ENCODE results near the gene FAM131C. TPM values are rescaled to one million over a fixed set of nuclear protein-coding genes. Genes with fewer than 3 reads are reported as not detected.
A peak's percentile ranks its signal among the peaks of the same experiment; 100 is the strongest.

Gene FAM131C
- total RNA-seq, 4 donors from 2014 or later, result 0.28 to 0.85 TPM; not detected in 2

GRCh38 chr1:16009678-16010077 lies 63.8 kb downstream of the FAM131C start:
- no peak for DNase-seq
- no peaks in the 10 kb centered on the region for H3K36me3 ChIP-seq
- H3K9me3 ChIP-seq, result no peaks in the 10 kb centered on the region
- TF ChIP-seq, protein P1, sequence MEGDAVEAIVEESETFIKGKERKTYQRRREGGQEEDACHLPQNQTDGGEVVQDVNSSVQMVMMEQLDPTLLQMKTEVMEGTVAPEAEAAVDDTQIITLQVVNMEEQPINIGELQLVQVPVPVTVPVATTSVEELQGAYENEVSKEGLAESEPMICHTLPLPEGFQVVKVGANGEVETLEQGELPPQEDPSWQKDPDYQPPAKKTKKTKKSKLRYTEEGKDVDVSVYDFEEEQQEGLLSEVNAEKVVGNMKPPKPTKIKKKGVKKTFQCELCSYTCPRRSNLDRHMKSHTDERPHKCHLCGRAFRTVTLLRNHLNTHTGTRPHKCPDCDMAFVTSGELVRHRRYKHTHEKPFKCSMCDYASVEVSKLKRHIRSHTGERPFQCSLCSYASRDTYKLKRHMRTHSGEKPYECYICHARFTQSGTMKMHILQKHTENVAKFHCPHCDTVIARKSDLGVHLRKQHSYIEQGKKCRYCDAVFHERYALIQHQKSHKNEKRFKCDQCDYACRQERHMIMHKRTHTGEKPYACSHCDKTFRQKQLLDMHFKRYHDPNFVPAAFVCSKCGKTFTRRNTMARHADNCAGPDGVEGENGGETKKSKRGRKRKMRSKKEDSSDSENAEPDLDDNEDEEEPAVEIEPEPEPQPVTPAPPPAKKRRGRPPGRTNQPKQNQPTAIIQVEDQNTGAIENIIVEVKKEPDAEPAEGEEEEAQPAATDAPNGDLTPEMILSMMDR (IDR thresholded peaks at IDR 0.05), result no peak
- TF ChIP-seq POLR2A (IDR thresholded peaks at IDR 0.05), result no peak
- H3K27ac ChIP-seq, result no peak overlapping the region
- H3K4me1 ChIP-seq, result peaks cover 6 to 16% of the 10 kb centered on the region in 2 donors
- intact Hi-C loops (cut with DNase I; ENCODE audit: low total_unique reads), result loop anchor here (2.0 kb wide), 1 partner anchor 47 kb away; no protein-coding TSS in a partner anchor
- no peaks in the 10 kb centered on the region for H3K27me3 ChIP-seq
- no peak overlapping the region for H3K4me3 ChIP-seq

GRCh38 chr1:16009030-16009460 lies 64.4 kb downstream of the FAM131C start:
- H3K9me3 ChIP-seq, result no peaks in the 10 kb centered on the region
- intact Hi-C loops (cut with DNase I; ENCODE audit: low total_unique reads), result loop anchor here (2.0 kb wide), 1 partner anchor 48 kb away; no protein-coding TSS in a partner anchor
- H3K4me3 ChIP-seq, result no peak overlapping the region
- DNase-seq, result peak; percentile 83 to 88
- peaks cover 5 to 14% of the 10 kb centered on the region in 2 donors for H3K4me1 ChIP-seq
- H3K27ac ChIP-seq, result no peak overlapping the region
- TF ChIP-seq POLR2A (IDR thresholded peaks at IDR 0.05), result no peak
- TF ChIP-seq, protein P1 (IDR thresholded peaks at IDR 0.05), result peak; percentile 95 to 98 (median 98)
- no peaks in the 10 kb centered on the region for H3K27me3 ChIP-seq
- H3K36me3 ChIP-seq, result no peaks in the 10 kb centered on the region

Other genes with a start within 250 kb of the FAM131C start
- gene SPEN, start 225.9 kb downstream of the FAM131C start, total RNA-seq, result 100 to 1,000 TPM in 1 of 4 donors, 10 to 100 TPM in 3; 18.8 to 104 (median 73.8) TPM
- gene ZBTB17, start 97.5 kb downstream of the FAM131C start, total RNA-seq, result 100 to 1,000 TPM in 1 of 4 donors, 10 to 100 TPM in 3; 21.3 to 120 (median 70.0) TPM
- gene SRARP, start 69.4 kb downstream of the FAM131C start, total RNA-seq, result not detected
- gene HSPB7, start 55.6 kb downstream of the FAM131C start, total RNA-seq, result 100 to 1,000 TPM in 1 of 4 donors, 10 to 100 TPM in 2, 1 to 10 TPM in 1; 8.7 to 283 (median 22.6) TPM
- 1 to 10 TPM in 1 of 4 donors, not detected in 3; 2.9 TPM for gene CLCNKA, start 51.6 kb downstream of the FAM131C start, total RNA-seq
- gene CLCNKB, start 29.9 kb downstream of the FAM131C start, total RNA-seq, result 1 to 10 TPM in 2 of 4 donors, under 1 TPM in 1, not detected in 1; 0.41 to 1.9 (median 1.2) TPM
- 10 to 100 TPM in 2 of 4 donors, 1 to 10 TPM in 2; 2.4 to 32.9 (median 16.3) TPM for gene EPHA2, start 82.4 kb upstream of the FAM131C start, total RNA-seq
- gene ARHGEF19, start 139.0 kb upstream of the FAM131C start, total RNA-seq, result 10 to 100 TPM in 2 of 4 donors, 1 to 10 TPM in 2; 3.6 to 26.8 (median 12.2) TPM
- 1 to 10 TPM; 5.1 to 7.4 (median 5.5) TPM for gene CPLANE2, start 163.5 kb upstream of the FAM131C start, total RNA-seq